ENCODE results near the gene NME7.

The NME7 gene

GRCh38 chr1:169271098-169271497, 96.5 kb downstream of the NME7 start:
- TF ChIP-seq CTCF (IDR thresholded peaks at IDR 0.05; ENCODE audit: low read depth, low read length) = no peak
- no peak for DNase-seq (ENCODE audit: extremely low read depth, low read depth)

GRCh38 chr1:169266133-169266532, 101.5 kb downstream of the NME7 start:
- no peak for DNase-seq (ENCODE audit: extremely low read depth, low read depth)
- TF ChIP-seq CTCF (IDR thresholded peaks at IDR 0.05; ENCODE audit: low read depth, low read length) = no peak

GRCh38 chr1:169263059-169263458, 104.5 kb downstream of the NME7 start:
- no peak for DNase-seq (ENCODE audit: extremely low read depth, low read depth)
- TF ChIP-seq CTCF (IDR thresholded peaks at IDR 0.05; ENCODE audit: low read depth, low read length) = no peak

- TF ChIP-seq CTCF (IDR thresholded peaks at IDR 0.05; ENCODE audit: low read depth, low read length) = no peak
- DNase-seq (ENCODE audit: extremely low read depth, low read depth) = no peak
Measured at GRCh38 chr1:169261884-169262283, 105.7 kb downstream of the NME7 start.

GRCh38 chr1:169260478-169261151, 107.0 kb downstream of the NME7 start:
- TF ChIP-seq CTCF (IDR thresholded peaks at IDR 0.05; ENCODE audit: low read depth, low read length) = no peak
- no peak for DNase-seq (ENCODE audit: extremely low read depth, low read depth)

- DNase-seq (ENCODE audit: extremely low read depth, low read depth) = no peak
- no peak for TF ChIP-seq CTCF (IDR thresholded peaks at IDR 0.05; ENCODE audit: low read depth, low read length)
Measured at GRCh38 chr1:169259816-169260215, 107.8 kb downstream of the NME7 start.

GRCh38 chr1:169250795-169251194, 116.8 kb downstream of the NME7 start:
- TF ChIP-seq CTCF (IDR thresholded peaks at IDR 0.05; ENCODE audit: low read depth, low read length) = no peak
- DNase-seq (ENCODE audit: extremely low read depth, low read depth) = no peak

Measured in AG09319 (cell line).